Ovary (tissue), 9 donors: Measurements from ENCODE around the gene IFFO2. TPM values are rescaled to one million over a fixed set of nuclear protein-coding genes. Genes with fewer than 3 reads are reported as not detected.

ENCODE experiments used
- DNase-seq, 5 donors: peaks; one replicate each; pipeline ENCODE4 v3.0.0-alpha.2; 2019 to 2020
- H3K27ac ChIP-seq, 2 donors: fragments of 200-600 bp; one replicate each; pipeline versions ENCODE4 v1.5.1 to v1.8.0; 2019 to 2022
- H3K27me3 ChIP-seq: fragments of 200-600 bp; one replicate; pipeline ENCODE4 v1.8.0; 2022
- H3K36me3 ChIP-seq: fragments of 200-600 bp; sonication (generic); one replicate; pipeline ENCODE4 v1.5.1; 2019
- H3K4me1 ChIP-seq: one replicate; pipeline ENCODE4 v1.8.1; 2013; ENCODE audit warnings: mild to moderate bottlenecking, moderate library complexity; ENCODE audit not compliant: insufficient read depth
- H3K4me3 ChIP-seq: fragments of 200-600 bp; sonication (generic); one replicate; pipeline ENCODE4 v1.5.1; 2017
- H3K9me3 ChIP-seq, 2 donors: fragments of 200-600 bp in 1 of 2; sonication (generic) in 1 of 2; one replicate each; pipeline versions ENCODE4 v1.5.1 to v1.8.1; 2013 to 2019; ENCODE audit warnings: mild to moderate bottlenecking in 1 of 2, moderate library complexity in 1 of 2
- CTCF ChIP-seq, 3 donors: fragments of 450-650 bp in 2 of 3; fragments of 200-600 bp in 1 of 3; IDR thresholded peaks; one replicate each; pipeline versions ENCODE4 v1.5.1 to v1.8.0; 2016 to 2022; ENCODE audit warnings: antibody characterized with exemption in 3 of 3, mild to moderate bottlenecking in 1 of 3
- EP300 ChIP-seq: sonication (generic); formaldehyde crosslinking; IDR thresholded peaks from one replicate; pipeline ENCODE4 v1.6.1; 2017; ENCODE audit warnings: antibody characterized with exemption
- POLR2A ChIP-seq: fragments of 450-650 bp; IDR thresholded peaks from one replicate; pipeline ENCODE4 v1.6.1; 2017; ENCODE audit warnings: antibody characterized with exemption, mild to moderate bottlenecking, moderate library complexity
- WGBS, 3 donors: extraction: QIAGEN DNeasy Blood & Tissue Kit in 1 of 3; methylation state at CpG; one replicate each; pipeline versions ENCODE4 v1.1.5 to v1.1.7; 2013 to 2017; 5-methylcytosine and 5-hydroxymethylcytosine counted together
- intact Hi-C, 4 donors: fragments of 100-400 bp; cut with DNase I; formaldehyde crosslinking; loops; one replicate each; pipeline versions ENCODE4 v1.11.0 to v1.15.1; 2022 to 2023
- polyA plus RNA-seq, 2 donors: library from polyadenylated mRNA; stranded (reverse); fragments of 200-250 nt in 1 of 2; fragments of 350-450 nt in 1 of 2; fragmentation: Illumina TruSeq in 1 of 2; extraction: RNeasy Lipid Tissue Mini Kit (QIAGEN cat#74804) in 1 of 2; gene quantifications; one replicate each; pipeline ENCODE4 v1.2.3, GENCODE V29; 2013 to 2014
- total RNA-seq, 7 donors: library from RNA; depleted of rRNA in 2 of 7; stranded (reverse); fragments of >200 nt in 2 of 7; fragmentation: NEBNext Ultra II Directional in 3 of 7; extraction: Animal tissue kit (Norgen Biotek cat#: 25700) in 3 of 7; gene quantifications; one replicate each; pipeline versions ENCODE4 v1.1.0 to v1.2.4, GENCODE V29; 2016 to 2023
- donor health status: DM: no; HTN: no; CAD: no; lungs with moderate emphysema.
- donor health status: DM: no; HTN: no; CAD: no.
- donor health status: Bipolar disorder and iron deficiency.
- donor health status: DM: yes; HTN: yes; CAD: no.
- donor health status: DM: no; HTN: no; CAD: no.
- donor health status: DM: yes; HTN: yes; CAD: no.

Gene IFFO2
- total and polyA plus RNA-seq, 9 donors = 3.4 to 11.2 (median 6.2) TPM

DNA sequence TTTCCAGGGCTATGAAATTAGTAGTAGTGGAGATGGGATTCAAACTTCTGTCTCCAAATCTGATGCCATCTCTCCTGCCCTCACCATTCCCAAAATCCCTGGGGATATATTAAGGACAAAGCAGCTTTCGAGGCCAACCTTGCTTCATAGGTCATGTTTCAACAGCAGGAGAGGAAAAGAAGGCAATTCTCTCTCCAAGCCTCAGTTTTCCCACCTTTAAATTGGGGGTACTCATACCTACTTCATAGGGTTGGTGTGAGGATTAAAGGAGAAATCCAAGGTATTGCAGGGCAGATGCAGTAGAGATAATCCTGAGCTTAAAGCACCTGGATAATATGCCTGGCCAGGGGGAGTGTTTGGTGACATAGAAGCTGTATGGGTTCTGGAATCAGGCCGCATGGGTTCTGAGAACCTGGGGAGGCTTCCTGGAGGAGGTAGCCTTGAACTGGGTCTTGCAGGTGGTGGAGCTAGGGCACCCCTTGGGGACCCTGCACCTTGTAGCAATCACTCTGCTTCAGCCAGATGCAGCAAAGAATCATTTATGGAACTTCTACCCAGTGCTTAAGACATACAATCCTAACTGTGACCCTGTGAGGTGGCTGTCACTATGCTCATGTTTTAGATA lies 10.7 kb upstream of the IFFO2 start:
- Histone ChIP-seq H3K36me3 (no peaks in the 10 kb centered on the region), H3K27me3 (no peaks in the 10 kb centered on the region), H3K4me1 (no peaks in the 10 kb centered on the region), H3K9me3 (no peaks in the 10 kb centered on the region), H3K27ac (no peak overlapping the region), H3K4me3 (no peak overlapping the region)
- TF ChIP-seq EP300 (no peak), CTCF (IDR thresholded peaks at IDR 0.05) (no peak), POLR2A (no peak)
- no peak for DNase-seq
- intact Hi-C loops = no loop called here
- WGBS, 3 donors = 87 to 92% (median 88%) methylated on average over 2 of the region's 2 CpGs

GRCh38 chr1:18965206-18966173 lies 9.0 kb upstream of the IFFO2 start:
- Histone ChIP-seq H3K27me3 (no peaks in the 10 kb centered on the region), H3K9me3 (no peaks in the 10 kb centered on the region), H3K27ac (no peak overlapping the region), H3K4me1 (no peaks in the 10 kb centered on the region), H3K36me3 (no peaks in the 10 kb centered on the region), H3K4me3 (no peak overlapping the region)
- TF ChIP-seq EP300 (no peak), POLR2A (no peak), CTCF (IDR thresholded peaks at IDR 0.05) (no peak)
- 76 to 77% (median 76%) methylated on average over 17 of the region's 17 CpGs for WGBS, 3 donors
- DNase-seq = no peak
- intact Hi-C loops = no loop called here

DNA sequence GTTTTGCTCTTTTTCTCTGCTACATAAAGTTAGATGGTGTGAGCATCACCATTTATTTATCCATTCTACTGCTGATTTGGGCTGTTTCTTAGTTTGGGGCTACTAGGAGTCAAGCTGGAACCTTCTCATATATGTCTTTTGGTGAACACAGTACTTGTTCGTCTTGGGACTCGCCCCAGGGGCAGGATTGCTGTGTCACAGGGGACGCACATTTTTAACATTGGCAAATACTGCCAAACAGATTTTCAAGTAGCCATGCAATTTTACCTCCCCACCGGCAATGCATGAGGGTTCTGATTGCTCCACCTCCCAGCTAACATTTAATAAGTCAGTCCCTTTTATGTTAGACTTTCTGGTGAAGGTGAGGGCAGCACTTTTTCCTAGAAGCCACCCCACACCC lies 7.5 kb upstream of the IFFO2 start:
- Histone ChIP-seq H3K27ac (no peak overlapping the region), H3K4me3 (no peak overlapping the region), H3K27me3 (no peaks in the 10 kb centered on the region), H3K4me1 (no peaks in the 10 kb centered on the region), H3K9me3 (no peaks in the 10 kb centered on the region), H3K36me3 (no peaks in the 10 kb centered on the region)
- no peak for TF ChIP-seq CTCF (IDR thresholded peaks at IDR 0.05)
- no peak for TF ChIP-seq POLR2A
- TF ChIP-seq EP300 = no peak
- intact Hi-C loops = no loop called here
- no peak for DNase-seq
- WGBS, 3 donors = 86 to 92% (median 92%) methylated on average over 4 of the region's 4 CpGs

GRCh38 chr1:18962855-18963737 lies 6.6 kb upstream of the IFFO2 start:
- intact Hi-C loops = no loop called here

More at GRCh38 chr1:18962855-18963737, 6.6 kb upstream of the IFFO2 start:
- 85 to 91% (median 90%) methylated on average over 7 of the region's 7 CpGs for WGBS, 3 donors
- DNase-seq = no peak
- Histone ChIP-seq H3K27me3 (no peaks in the 10 kb centered on the region), H3K4me1 (no peaks in the 10 kb centered on the region), H3K9me3 (no peaks in the 10 kb centered on the region), H3K36me3 (no peaks in the 10 kb centered on the region), H3K27ac (no peak overlapping the region), H3K4me3 (no peak overlapping the region)
- no peak for TF ChIP-seq POLR2A
- TF ChIP-seq EP300 = no peak
- no peak for TF ChIP-seq CTCF (IDR thresholded peaks at IDR 0.05)
